Vagina (tissue), 2 donors: Measurements from ENCODE around the gene AQP6. TPM values are rescaled to one million over a fixed set of nuclear protein-coding genes. Genes with fewer than 3 reads are reported as not detected.

Experiments
- DNase-seq, 2 donors: peaks; one replicate each; pipeline ENCODE4 v3.0.0-alpha.2; 2017; ENCODE audit errors: extremely low spot score in 2 of 2
- H3K27ac ChIP-seq: fragments of 200-600 bp; sonication (generic); one replicate; pipeline ENCODE4 v1.5.1; 2019
- H3K27me3 ChIP-seq: fragments of 200-600 bp; sonication (generic); one replicate; pipeline ENCODE4 v1.5.1; 2019
- H3K36me3 ChIP-seq, 2 donors: fragments of 200-600 bp; sonication (generic); one replicate each; pipeline ENCODE4 v1.5.1; 2017 to 2019
- H3K4me1 ChIP-seq: fragments of 200-600 bp; sonication (generic); one replicate; pipeline ENCODE4 v1.5.1; 2019
- H3K4me3 ChIP-seq, 2 donors: fragments of 200-600 bp; sonication (generic); 1 replicate in 1 of 2; 2 replicates in 1 of 2; pipeline ENCODE4 v1.5.1; 2016 to 2019
- H3K9me3 ChIP-seq: fragments of 200-600 bp; sonication (generic); one replicate; pipeline ENCODE4 v1.5.1; 2019
- POLR2A ChIP-seq, 2 donors: fragments of 450-650 bp; IDR thresholded peaks; one replicate each; pipeline ENCODE4 v1.6.1; 2017; ENCODE audit warnings: antibody characterized with exemption in 2 of 2, mild to moderate bottlenecking in 2 of 2, moderate library complexity in 2 of 2
- POLR2AphosphoS5 ChIP-seq, 2 donors: sonication (generic); formaldehyde crosslinking; IDR thresholded peaks; one replicate each; pipeline ENCODE4 v1.9.0; 2017; ENCODE audit warnings: antibody characterized with exemption in 2 of 2, mild to moderate bottlenecking in 2 of 2, low read depth in 1 of 2; ENCODE audit not compliant: insufficient read depth in 1 of 2
- intact Hi-C: fragments of 100-400 bp; cut with DNase I; formaldehyde crosslinking; loops from one replicate; pipeline ENCODE4 v1.15.1; 2023
- total RNA-seq: library from RNA; depleted of rRNA; stranded (reverse); fragments of >200 nt; gene quantifications from one replicate; pipeline ENCODE4 v1.2.3, GENCODE V29; 2016
- TF ChIP-seq, protein P1 (sequence below), 3 experiments: fragments of 450-650 bp in 2 of 3; fragments of 200-600 bp in 1 of 3; sonication (generic) in 1 of 3; IDR thresholded peaks; one replicate each; pipeline ENCODE4 v1.5.1; 2017 to 2019; ENCODE audit warnings: antibody characterized with exemption in 3 of 3, mild to moderate bottlenecking in 2 of 3, moderate library complexity in 2 of 3

AQP6 gene
- total RNA-seq, 1 donor from 2014 or later: not detected

DNA sequence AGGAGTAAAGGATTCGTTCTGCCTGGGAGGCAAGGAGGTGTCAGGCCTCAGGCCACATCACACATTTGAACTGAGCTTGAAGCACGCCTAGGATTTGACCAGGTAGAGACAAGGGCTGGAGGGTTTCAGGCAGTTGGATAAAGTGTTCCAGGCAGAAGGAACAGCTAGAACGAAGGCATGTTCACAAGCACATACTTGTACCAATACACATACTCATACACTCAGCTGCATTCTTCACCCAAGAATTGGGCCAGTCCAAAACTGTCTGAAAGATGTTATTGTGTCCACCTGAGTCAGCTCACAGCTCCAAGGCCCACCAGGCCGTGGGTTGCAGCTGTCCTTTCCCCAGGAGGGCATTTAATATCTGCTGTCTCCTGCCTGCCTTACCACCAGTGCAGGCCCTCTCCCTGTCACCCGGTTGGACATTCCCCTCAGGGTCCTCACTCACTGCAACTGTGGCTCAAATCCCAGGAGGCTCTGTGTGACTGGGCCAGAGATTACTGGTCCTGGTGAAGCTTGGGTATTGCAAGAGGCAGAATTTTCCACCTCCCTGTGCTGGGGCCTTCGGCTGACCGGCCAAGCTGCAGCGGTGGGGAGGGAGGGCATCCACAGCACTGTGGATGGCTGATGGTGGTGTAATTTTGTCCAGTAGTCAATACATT lies 35.0 kb upstream of the AQP6 start:
- intact Hi-C loops: no loop called here
- Histone ChIP-seq H3K27me3 (no peaks in the 10 kb centered on the region), H3K4me3 (no peak overlapping the region), H3K9me3 (no peaks in the 10 kb centered on the region), H3K4me1 (no peaks in the 10 kb centered on the region), H3K27ac (no peak overlapping the region), H3K36me3 (no peaks in the 10 kb centered on the region)
- no peak for DNase-seq
- TF ChIP-seq, protein P1, sequence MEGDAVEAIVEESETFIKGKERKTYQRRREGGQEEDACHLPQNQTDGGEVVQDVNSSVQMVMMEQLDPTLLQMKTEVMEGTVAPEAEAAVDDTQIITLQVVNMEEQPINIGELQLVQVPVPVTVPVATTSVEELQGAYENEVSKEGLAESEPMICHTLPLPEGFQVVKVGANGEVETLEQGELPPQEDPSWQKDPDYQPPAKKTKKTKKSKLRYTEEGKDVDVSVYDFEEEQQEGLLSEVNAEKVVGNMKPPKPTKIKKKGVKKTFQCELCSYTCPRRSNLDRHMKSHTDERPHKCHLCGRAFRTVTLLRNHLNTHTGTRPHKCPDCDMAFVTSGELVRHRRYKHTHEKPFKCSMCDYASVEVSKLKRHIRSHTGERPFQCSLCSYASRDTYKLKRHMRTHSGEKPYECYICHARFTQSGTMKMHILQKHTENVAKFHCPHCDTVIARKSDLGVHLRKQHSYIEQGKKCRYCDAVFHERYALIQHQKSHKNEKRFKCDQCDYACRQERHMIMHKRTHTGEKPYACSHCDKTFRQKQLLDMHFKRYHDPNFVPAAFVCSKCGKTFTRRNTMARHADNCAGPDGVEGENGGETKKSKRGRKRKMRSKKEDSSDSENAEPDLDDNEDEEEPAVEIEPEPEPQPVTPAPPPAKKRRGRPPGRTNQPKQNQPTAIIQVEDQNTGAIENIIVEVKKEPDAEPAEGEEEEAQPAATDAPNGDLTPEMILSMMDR (IDR thresholded peaks at IDR 0.05): no peak
- TF ChIP-seq POLR2AphosphoS5 (IDR thresholded peaks at IDR 0.05; ENCODE audit: insufficient read depth in 1 of 2, low read depth in 1 of 2): no peak
- no peak for TF ChIP-seq POLR2A (IDR thresholded peaks at IDR 0.05)

DNA sequence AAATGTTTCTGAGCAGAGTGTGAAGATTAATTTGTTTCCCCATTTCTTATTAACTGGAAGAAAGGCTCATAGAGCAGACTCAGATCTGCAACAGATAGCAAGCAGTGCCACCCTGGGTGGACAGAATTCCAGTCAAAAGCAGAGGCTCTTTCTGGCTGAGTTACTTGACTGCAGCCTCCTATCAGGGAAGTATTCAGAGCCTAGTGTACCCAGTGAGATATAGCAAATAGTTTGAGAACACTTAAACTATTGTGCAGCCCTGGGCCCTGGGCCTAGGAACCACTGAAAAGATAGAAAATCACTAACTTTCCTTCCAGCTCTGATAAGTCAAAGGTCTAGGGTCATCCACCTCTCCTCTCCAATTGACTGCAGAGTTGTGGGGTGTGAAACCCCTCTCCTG lies 33.4 kb upstream of the AQP6 start:
- no peak for DNase-seq
- H3K9me3 ChIP-seq: no peaks in the 10 kb centered on the region
- H3K27me3 ChIP-seq: no peaks in the 10 kb centered on the region
- no peak overlapping the region for H3K27ac ChIP-seq
- no peaks in the 10 kb centered on the region for H3K36me3 ChIP-seq
- intact Hi-C loops: no loop called here
- H3K4me3 ChIP-seq: no peak overlapping the region
- TF ChIP-seq, protein P1 (IDR thresholded peaks at IDR 0.05): no peak
- TF ChIP-seq POLR2A (IDR thresholded peaks at IDR 0.05): no peak
- TF ChIP-seq POLR2AphosphoS5 (IDR thresholded peaks at IDR 0.05; ENCODE audit: insufficient read depth in 1 of 2, low read depth in 1 of 2): no peak
- H3K4me1 ChIP-seq: peaks cover 5% of the 10 kb centered on the region

DNA sequence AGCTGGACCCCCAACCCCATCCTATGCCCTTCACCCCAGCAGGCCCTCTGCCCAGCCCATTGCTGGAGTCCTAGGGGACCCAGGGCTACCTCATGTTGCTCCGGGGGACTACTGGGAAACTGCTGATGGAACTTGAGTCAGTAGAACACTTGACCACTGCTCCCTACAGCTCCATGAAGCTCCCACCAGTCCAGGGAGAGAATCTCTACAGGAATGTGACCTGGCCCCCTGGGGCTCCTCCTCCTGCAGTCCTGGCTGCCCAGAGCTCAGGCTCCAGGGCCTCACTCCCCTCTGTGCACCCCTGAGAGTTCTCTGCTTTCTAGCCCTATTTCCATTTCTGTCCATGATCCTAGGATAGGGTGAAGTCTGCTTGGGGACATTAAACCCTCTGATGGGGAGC lies 33.0 kb upstream of the AQP6 start:
- peaks cover 5% of the 10 kb centered on the region for H3K4me1 ChIP-seq
- no peak for DNase-seq
- H3K4me3 ChIP-seq: no peak overlapping the region
- TF ChIP-seq POLR2A (IDR thresholded peaks at IDR 0.05): no peak
- TF ChIP-seq POLR2AphosphoS5 (IDR thresholded peaks at IDR 0.05; ENCODE audit: insufficient read depth in 1 of 2, low read depth in 1 of 2): no peak
- TF ChIP-seq, protein P1 (IDR thresholded peaks at IDR 0.05): no peak
- no peaks in the 10 kb centered on the region for H3K36me3 ChIP-seq
- no peaks in the 10 kb centered on the region for H3K27me3 ChIP-seq
- no peaks in the 10 kb centered on the region for H3K9me3 ChIP-seq
- intact Hi-C loops: no loop called here
- H3K27ac ChIP-seq: no peak overlapping the region

DNA sequence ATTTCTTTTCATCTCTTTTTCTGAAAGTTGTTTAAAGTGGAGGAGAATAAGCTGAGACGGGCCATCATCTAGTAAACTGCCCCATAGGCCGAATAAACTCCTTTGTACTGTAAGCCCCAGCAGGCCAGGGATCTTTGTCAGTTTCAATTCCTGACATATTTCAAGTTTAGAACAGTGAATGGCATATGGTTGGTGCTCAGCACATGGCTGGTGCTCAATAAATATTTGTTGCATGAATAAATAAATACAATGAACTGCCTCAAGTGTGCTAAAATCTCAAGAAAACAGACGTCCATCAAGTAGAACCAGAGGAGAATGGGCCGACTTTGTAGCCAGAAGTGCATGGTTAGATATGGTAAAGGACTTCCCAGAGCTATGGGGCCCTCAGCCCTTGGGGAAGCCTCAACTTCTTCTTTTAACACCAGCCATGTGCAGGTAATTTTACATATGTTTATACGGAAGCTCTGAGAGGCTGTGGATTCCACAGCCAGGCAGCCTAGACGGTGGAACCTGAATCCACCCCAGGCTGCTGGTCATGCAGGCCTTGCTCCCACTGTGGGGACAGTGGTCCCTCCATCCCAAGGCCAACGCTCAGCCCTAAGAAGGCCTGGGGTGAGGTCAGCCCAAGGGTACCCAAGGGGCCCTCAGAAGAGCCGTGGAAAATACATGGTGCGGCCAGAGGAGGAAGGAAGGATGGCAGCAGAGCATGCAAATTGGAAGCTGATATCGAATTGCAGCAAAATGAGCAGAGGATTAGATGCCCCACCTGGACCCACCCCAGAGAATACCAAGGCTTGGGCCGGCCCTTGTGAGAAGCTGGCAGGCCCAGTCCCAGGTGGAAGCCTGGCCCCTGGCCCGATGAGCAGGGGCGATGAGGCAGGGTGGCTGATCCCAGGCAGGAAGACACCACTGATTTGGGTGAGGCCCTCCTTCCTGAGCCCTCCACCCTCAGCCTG lies 30.9 kb upstream of the AQP6 start:
- no peaks in the 10 kb centered on the region for H3K27me3 ChIP-seq
- no peaks in the 10 kb centered on the region for H3K9me3 ChIP-seq
- TF ChIP-seq, protein P1 (IDR thresholded peaks at IDR 0.05): no peak
- TF ChIP-seq POLR2AphosphoS5 (IDR thresholded peaks at IDR 0.05; ENCODE audit: insufficient read depth in 1 of 2, low read depth in 1 of 2) (no peak), POLR2A (IDR thresholded peaks at IDR 0.05) (no peak)
- intact Hi-C loops: no loop called here
- DNase-seq: no peak
- no peak overlapping the region for H3K4me3 ChIP-seq
- H3K36me3 ChIP-seq: no peaks in the 10 kb centered on the region
- H3K4me1 ChIP-seq: peaks cover 16% of the 10 kb centered on the region
- H3K27ac ChIP-seq: no peak overlapping the region
